Panc1 (cell line): ENCODE measurements around the gene CCDC183. TPM values are rescaled to one million over a fixed set of nuclear protein-coding genes. Genes with fewer than 3 reads are reported as not detected.

ENCODE experiments used
- ATAC-seq: fragments of 200-7000 bp; cut with Tn5 transposase; 2 replicates; pipeline ENCODE4 v1.9.1; 2020; ENCODE audit warnings: mild to moderate bottlenecking, moderate library complexity
- BruUV-seq: library from RNA; stranded (reverse); fragments of 400-500 nt; replicated peaks from 2 replicates; lab custom pipeline; 2021; lab: Mats Ljungman, UMichigan
- CTCF ChIA-PET: fragments of 300-600 bp; sonication (Branson Sonifier 250); formaldehyde crosslinking; loops from one replicate; lab custom pipeline; 2022; ENCODE audit warnings: antibody characterized with exemption; lab: Charles Lee
- POLR2A ChIA-PET: fragments of 300-600 bp; sonication (Branson Sonifier 250); formaldehyde crosslinking; loops from one replicate; lab custom pipeline; 2022; ENCODE audit warnings: antibody characterized with exemption; lab: Charles Lee
- DNase-seq: peaks from one replicate; pipeline ENCODE4 v3.0.0-alpha.2; 2010; ENCODE audit warnings: low read depth, low spot score
- H3K27ac ChIP-seq: 2 replicates; pipeline ENCODE4 v1.5.1; 2011; ENCODE audit warnings: mild to moderate bottlenecking, low read length, inconsistent platforms
- H3K27me3 ChIP-seq: fragments of 200-500 bp; sonication (Bioruptor generic); 2 replicates; pipeline ENCODE4 v1.6.0; 2014; ENCODE audit warnings: low read length, inconsistent platforms; ENCODE audit not compliant: control insufficient read depth, insufficient read depth
- H3K36me3 ChIP-seq: fragments of 200-500 bp; sonication (Bioruptor generic); 2 replicates; pipeline ENCODE4 v1.5.1; 2014; ENCODE audit warnings: inconsistent platforms, mild to moderate bottlenecking, low read length, moderate library complexity; ENCODE audit not compliant: control insufficient read depth, insufficient read depth
- H3K4me1 ChIP-seq: 2 replicates; pipeline ENCODE4 v1.5.1; 2011; ENCODE audit warnings: inconsistent platforms, mild to moderate bottlenecking, low read length, moderate library complexity; ENCODE audit not compliant: control insufficient read depth, insufficient read depth
- H3K4me3 ChIP-seq, 2 experiments: 2 replicates each; pipeline ENCODE4 v1.5.1; 2011 to 2012; ENCODE audit warnings: low read depth in 2 of 2, low read length in 2 of 2, mild to moderate bottlenecking in 2 of 2, inconsistent platforms in 1 of 2, moderate library complexity in 1 of 2
- H3K9me3 ChIP-seq: fragments of 200-500 bp; sonication (Bioruptor generic); 2 replicates; pipeline ENCODE4 v1.5.1; 2014; ENCODE audit warnings: low read depth, mild to moderate bottlenecking, inconsistent platforms, low read length, moderate library complexity; ENCODE audit not compliant: control insufficient read depth, insufficient read depth
- CTCF ChIP-seq: fragments of 450-650 bp; IDR thresholded peaks from 2 replicates; pipeline ENCODE4 v1.5.1; 2017; ENCODE audit warnings: mild to moderate bottlenecking
- POLR2AphosphoS5 ChIP-seq: IDR thresholded peaks from 2 replicates; pipeline ENCODE4 v1.6.1; 2012; ENCODE audit warnings: mild to moderate bottlenecking, low read depth, low read length, moderate library complexity
- REST ChIP-seq, 2 experiments: IDR thresholded peaks; 2 replicates each; pipeline ENCODE4 v1.6.1; 2011 to 2012; ENCODE audit warnings: low read depth in 2 of 2, control low read depth in 1 of 2, low read length in 1 of 2, mild to moderate bottlenecking in 1 of 2, moderate library complexity in 1 of 2; ENCODE audit not compliant: insufficient read depth in 1 of 2
- SIN3A ChIP-seq: IDR thresholded peaks from 2 replicates; pipeline ENCODE4 v1.6.1; 2012; ENCODE audit warnings: low read depth, mild to moderate bottlenecking, low read length, moderate library complexity, borderline replicate concordance; ENCODE audit not compliant: insufficient read depth
- TCF7L2 ChIP-seq: IDR thresholded peaks from 2 replicates; pipeline ENCODE4 v1.6.1; 2011; ENCODE audit warnings: mild to moderate bottlenecking, low read depth, low read length, inconsistent platforms
- in situ Hi-C: cut with HindIII; loops from 2 replicates; pipeline ENCODE4 v1.10.0; 2016; ENCODE audit warnings: low sequenced_read_pairs, low pct_unique_long_range_greater_than_20kb
- intact Hi-C: fragments of 100-400 bp; cut with micrococcal nuclease; formaldehyde crosslinking; loops from one replicate; pipeline ENCODE4 v1.10.0; 2022; ENCODE audit not compliant: unreplicated experiment
- total RNA-seq: library from RNA; stranded (reverse); gene quantifications from one replicate; pipeline ENCODE4 v1.2.1, GENCODE V29; 2021; ENCODE audit not compliant: unreplicated experiment

CCDC183 gene
- total RNA-seq, 1 experiment from 2014 or later = 0.62 TPM

GRCh38 chr9:136748666-136749611, 47.2 kb upstream of the CCDC183 start:
- no peaks in the 10 kb centered on the region for H3K9me3 ChIP-seq
- no peaks in the 10 kb centered on the region for H3K4me1 ChIP-seq
- ChIA-PET POLR2A (no interaction called here), CTCF (no interaction called here)
- no peaks in the 10 kb centered on the region for H3K27me3 ChIP-seq
- BruUV-seq = no TSS peak
- H3K4me3 ChIP-seq = no peak overlapping the region
- ATAC-seq (no peak), DNase-seq (no peak)
- H3K36me3 ChIP-seq = no peaks in the 10 kb centered on the region
- no peak overlapping the region for H3K27ac ChIP-seq
- intact Hi-C loops (no loop called here), in situ Hi-C loops (no loop called here)
- TF ChIP-seq REST (IDR thresholded peaks at IDR 0.05; ENCODE audit: insufficient read depth in 1 of 2, low read depth in 2 of 2, low read length in 1 of 2) = no peak
- no peak for TF ChIP-seq TCF7L2
- no peak for TF ChIP-seq CTCF
- no peak for TF ChIP-seq POLR2AphosphoS5
- TF ChIP-seq SIN3A = no peak

GRCh38 chr9:136750526-136750925, 45.6 kb upstream of the CCDC183 start:
- no peak overlapping the region for H3K4me3 ChIP-seq
- intact Hi-C loops = no loop called here
- DNase-seq (no peak), ATAC-seq (no peak)
- in situ Hi-C loops = no loop called here
- H3K4me1 ChIP-seq = no peaks in the 10 kb centered on the region
- H3K27ac ChIP-seq = no peak overlapping the region
- POLR2A ChIA-PET = no interaction called here
- H3K9me3 ChIP-seq = no peaks in the 10 kb centered on the region
- H3K36me3 ChIP-seq = no peaks in the 10 kb centered on the region
- CTCF ChIA-PET = no interaction called here
- TF ChIP-seq SIN3A (no peak), TCF7L2 (no peak), CTCF (no peak), REST (IDR thresholded peaks at IDR 0.05; ENCODE audit: insufficient read depth in 1 of 2, low read depth in 2 of 2, low read length in 1 of 2) (no peak), POLR2AphosphoS5 (no peak)
- BruUV-seq = no TSS peak
- H3K27me3 ChIP-seq = no peaks in the 10 kb centered on the region
